HEK293 (cell line): ENCODE data around the gene B3GNT4.

Source experiments
- HOXA7 ChIP-seq: sonication (generic); formaldehyde crosslinking; IDR thresholded peaks from 2 replicates; pipeline ENCODE4 v1.8.1; 2022; ENCODE audit warnings: missing genetic modification reagents, borderline replicate concordance
- KLF10 ChIP-seq: fragments of 450-650 bp; IDR thresholded peaks from 2 replicates; pipeline ENCODE4 v1.5.1; 2018; ENCODE audit warnings: missing biosample characterization, mild to moderate bottlenecking, missing genetic modification characterization
- MEIS1 ChIP-seq: sonication (generic); formaldehyde crosslinking; IDR thresholded peaks from 2 replicates; pipeline ENCODE4 v1.8.1; 2022; ENCODE audit warnings: missing genetic modification reagents, mild to moderate bottlenecking, borderline replicate concordance
- OSR2 ChIP-seq: fragments of 450-650 bp; formaldehyde crosslinking; IDR thresholded peaks from 2 replicates; pipeline ENCODE4 v1.5.1; 2016; ENCODE audit warnings: missing biosample characterization, missing genetic modification characterization
- OVOL3 ChIP-seq: fragments of 450-650 bp; formaldehyde crosslinking; IDR thresholded peaks from 2 replicates; pipeline ENCODE4 v1.5.1; 2016; ENCODE audit warnings: missing biosample characterization, missing genetic modification characterization
- RBAK ChIP-seq: fragments of 450-650 bp; formaldehyde crosslinking; IDR thresholded peaks from 2 replicates; pipeline ENCODE4 v1.5.1; 2016; ENCODE audit warnings: missing biosample characterization, missing genetic modification characterization
- ZNF140 ChIP-seq: fragments of 450-650 bp; formaldehyde crosslinking; IDR thresholded peaks from 2 replicates; pipeline ENCODE4 v1.5.1; 2016; ENCODE audit warnings: missing biosample characterization, missing genetic modification characterization
- ZNF501 ChIP-seq: fragments of 450-650 bp; formaldehyde crosslinking; IDR thresholded peaks from 2 replicates; pipeline ENCODE4 v1.5.1; 2016; ENCODE audit warnings: missing biosample characterization, missing genetic modification characterization
- ZNF596 ChIP-seq: fragments of 450-650 bp; IDR thresholded peaks from 2 replicates; pipeline ENCODE4 v1.5.0; 2018; ENCODE audit warnings: missing biosample characterization, mild to moderate bottlenecking, missing genetic modification characterization, moderate library complexity
- ZNF701 ChIP-seq: fragments of 450-650 bp; formaldehyde crosslinking; IDR thresholded peaks from 2 replicates; pipeline ENCODE4 v1.5.1; 2016; ENCODE audit warnings: missing biosample characterization, missing genetic modification characterization
- TF ChIP-seq, protein P1 (sequence below): fragments of 450-650 bp; formaldehyde crosslinking; IDR thresholded peaks from 2 replicates; pipeline ENCODE4 v1.5.1; 2017; ENCODE audit warnings: missing biosample characterization, missing genetic modification characterization
- TF ChIP-seq, protein P2 (sequence below): fragments of 450-650 bp; formaldehyde crosslinking; IDR thresholded peaks from 2 replicates; pipeline ENCODE4 v1.5.1; 2016; ENCODE audit warnings: missing biosample characterization, missing genetic modification characterization
- TF ChIP-seq, protein P3 (sequence below): sonication (generic); formaldehyde crosslinking; IDR thresholded peaks from 2 replicates; pipeline ENCODE4 v1.8.1; 2022; ENCODE audit warnings: mild to moderate bottlenecking, moderate library complexity, missing genetic modification reagents
- TF ChIP-seq, protein P4 (sequence below): fragments of 450-650 bp; formaldehyde crosslinking; IDR thresholded peaks from 2 replicates; pipeline ENCODE4 v1.5.1; 2016; ENCODE audit warnings: missing biosample characterization, missing genetic modification characterization

DNA sequence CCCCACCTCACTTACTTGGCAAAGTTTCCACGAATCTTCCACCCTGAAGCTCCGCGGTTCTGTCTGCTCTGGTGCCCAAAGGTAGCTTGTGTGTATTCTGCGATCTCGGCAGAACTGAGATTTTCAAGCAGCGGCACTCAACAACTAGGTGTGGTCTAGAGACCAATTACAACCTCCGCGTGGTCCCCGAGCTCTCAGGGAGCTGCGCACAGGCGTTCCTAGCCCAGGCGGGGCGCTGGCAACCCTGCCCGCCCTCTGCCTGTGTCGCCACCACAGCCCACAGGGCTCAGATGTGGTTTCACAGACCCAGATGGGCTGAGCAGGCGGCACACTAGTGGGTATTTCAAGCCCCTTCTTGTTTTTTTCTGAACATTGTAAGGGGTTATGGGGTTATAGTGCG, 23.8 kb downstream of the B3GNT4 start:
- TF ChIP-seq MEIS1 (CRISPR knock-in tag), result no peak
- TF ChIP-seq OVOL3 (tag by site-specific recombination), result no peak
- TF ChIP-seq, protein P1, sequence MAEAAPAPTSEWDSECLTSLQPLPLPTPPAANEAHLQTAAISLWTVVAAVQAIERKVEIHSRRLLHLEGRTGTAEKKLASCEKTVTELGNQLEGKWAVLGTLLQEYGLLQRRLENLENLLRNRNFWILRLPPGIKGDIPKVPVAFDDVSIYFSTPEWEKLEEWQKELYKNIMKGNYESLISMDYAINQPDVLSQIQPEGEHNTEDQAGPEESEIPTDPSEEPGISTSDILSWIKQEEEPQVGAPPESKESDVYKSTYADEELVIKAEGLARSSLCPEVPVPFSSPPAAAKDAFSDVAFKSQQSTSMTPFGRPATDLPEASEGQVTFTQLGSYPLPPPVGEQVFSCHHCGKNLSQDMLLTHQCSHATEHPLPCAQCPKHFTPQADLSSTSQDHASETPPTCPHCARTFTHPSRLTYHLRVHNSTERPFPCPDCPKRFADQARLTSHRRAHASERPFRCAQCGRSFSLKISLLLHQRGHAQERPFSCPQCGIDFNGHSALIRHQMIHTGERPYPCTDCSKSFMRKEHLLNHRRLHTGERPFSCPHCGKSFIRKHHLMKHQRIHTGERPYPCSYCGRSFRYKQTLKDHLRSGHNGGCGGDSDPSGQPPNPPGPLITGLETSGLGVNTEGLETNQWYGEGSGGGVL (tag by site-specific recombination), result no peak
- TF ChIP-seq, protein P2, sequence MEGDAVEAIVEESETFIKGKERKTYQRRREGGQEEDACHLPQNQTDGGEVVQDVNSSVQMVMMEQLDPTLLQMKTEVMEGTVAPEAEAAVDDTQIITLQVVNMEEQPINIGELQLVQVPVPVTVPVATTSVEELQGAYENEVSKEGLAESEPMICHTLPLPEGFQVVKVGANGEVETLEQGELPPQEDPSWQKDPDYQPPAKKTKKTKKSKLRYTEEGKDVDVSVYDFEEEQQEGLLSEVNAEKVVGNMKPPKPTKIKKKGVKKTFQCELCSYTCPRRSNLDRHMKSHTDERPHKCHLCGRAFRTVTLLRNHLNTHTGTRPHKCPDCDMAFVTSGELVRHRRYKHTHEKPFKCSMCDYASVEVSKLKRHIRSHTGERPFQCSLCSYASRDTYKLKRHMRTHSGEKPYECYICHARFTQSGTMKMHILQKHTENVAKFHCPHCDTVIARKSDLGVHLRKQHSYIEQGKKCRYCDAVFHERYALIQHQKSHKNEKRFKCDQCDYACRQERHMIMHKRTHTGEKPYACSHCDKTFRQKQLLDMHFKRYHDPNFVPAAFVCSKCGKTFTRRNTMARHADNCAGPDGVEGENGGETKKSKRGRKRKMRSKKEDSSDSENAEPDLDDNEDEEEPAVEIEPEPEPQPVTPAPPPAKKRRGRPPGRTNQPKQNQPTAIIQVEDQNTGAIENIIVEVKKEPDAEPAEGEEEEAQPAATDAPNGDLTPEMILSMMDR (tag by site-specific recombination), result no peak
- no peak for TF ChIP-seq ZNF596 (tag by site-specific recombination)
- TF ChIP-seq ZNF501, result no peak
- TF ChIP-seq ZNF140 (tag by site-specific recombination), result no peak
- no peak for TF ChIP-seq RBAK
- TF ChIP-seq KLF10 (tag by site-specific recombination), result no peak
- TF ChIP-seq ZNF701 (tag by site-specific recombination), result no peak
- TF ChIP-seq, protein P3, sequence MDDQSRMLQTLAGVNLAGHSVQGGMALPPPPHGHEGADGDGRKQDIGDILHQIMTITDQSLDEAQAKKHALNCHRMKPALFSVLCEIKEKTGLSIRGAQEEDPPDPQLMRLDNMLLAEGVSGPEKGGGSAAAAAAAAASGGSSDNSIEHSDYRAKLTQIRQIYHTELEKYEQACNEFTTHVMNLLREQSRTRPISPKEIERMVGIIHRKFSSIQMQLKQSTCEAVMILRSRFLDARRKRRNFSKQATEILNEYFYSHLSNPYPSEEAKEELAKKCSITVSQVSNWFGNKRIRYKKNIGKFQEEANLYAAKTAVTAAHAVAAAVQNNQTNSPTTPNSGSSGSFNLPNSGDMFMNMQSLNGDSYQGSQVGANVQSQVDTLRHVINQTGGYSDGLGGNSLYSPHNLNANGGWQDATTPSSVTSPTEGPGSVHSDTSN, result no peak
- no peak for TF ChIP-seq OSR2 (tag by site-specific recombination)
- TF ChIP-seq, protein P4, sequence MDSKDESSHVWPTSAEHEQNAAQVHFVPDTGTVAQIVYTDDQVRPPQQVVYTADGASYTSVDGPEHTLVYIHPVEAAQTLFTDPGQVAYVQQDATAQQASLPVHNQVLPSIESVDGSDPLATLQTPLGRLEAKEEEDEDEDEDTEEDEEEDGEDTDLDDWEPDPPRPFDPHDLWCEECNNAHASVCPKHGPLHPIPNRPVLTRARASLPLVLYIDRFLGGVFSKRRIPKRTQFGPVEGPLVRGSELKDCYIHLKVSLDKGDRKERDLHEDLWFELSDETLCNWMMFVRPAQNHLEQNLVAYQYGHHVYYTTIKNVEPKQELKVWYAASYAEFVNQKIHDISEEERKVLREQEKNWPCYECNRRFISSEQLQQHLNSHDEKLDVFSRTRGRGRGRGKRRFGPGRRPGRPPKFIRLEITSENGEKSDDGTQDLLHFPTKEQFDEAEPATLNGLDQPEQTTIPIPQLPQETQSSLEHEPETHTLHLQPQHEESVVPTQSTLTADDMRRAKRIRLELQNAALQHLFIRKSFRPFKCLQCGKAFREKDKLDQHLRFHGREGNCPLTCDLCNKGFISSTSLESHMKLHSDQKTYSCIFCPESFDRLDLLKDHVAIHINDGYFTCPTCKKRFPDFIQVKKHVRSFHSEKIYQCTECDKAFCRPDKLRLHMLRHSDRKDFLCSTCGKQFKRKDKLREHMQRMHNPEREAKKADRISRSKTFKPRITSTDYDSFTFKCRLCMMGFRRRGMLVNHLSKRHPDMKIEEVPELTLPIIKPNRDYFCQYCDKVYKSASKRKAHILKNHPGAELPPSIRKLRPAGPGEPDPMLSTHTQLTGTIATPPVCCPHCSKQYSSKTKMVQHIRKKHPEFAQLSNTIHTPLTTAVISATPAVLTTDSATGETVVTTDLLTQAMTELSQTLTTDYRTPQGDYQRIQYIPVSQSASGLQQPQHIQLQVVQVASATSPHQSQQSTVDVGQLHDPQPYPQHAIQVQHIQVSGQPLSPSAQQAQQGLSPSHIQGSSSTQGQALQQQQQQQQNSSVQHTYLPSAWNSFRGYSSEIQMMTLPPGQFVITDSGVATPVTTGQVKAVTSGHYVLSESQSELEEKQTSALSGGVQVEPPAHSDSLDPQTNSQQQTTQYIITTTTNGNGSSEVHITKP, result no peak
- TF ChIP-seq HOXA7 (CRISPR knock-in tag), result no peak
